Pancreas (tissue), 10 donors: ENCODE data around the gene DCTN1. TPM values are rescaled to one million over a fixed set of nuclear protein-coding genes. Genes with fewer than 3 reads are reported as not detected.

Experiments
- ATAC-seq, 4 donors: fragments of 200-7000 bp; cut with Tn5 transposase; one replicate each; pipeline versions ENCODE4 v1.8.0 to v1.9.1; 2020; ENCODE audit warnings: mild to moderate bottlenecking in 4 of 4, moderate library complexity in 4 of 4
- DNase-seq, 6 donors: peaks; one replicate each; pipeline ENCODE4 v3.0.0-alpha.2; 2020
- FAIRE-seq: peaks from 2 replicates; lab custom pipeline; 2012; peaks lifted over from hg19 to GRCh38; lab: Jason Lieb, UNC
- H3K27ac ChIP-seq, 4 donors: fragments of 200-600 bp; sonication (generic); 1 replicate in 3 of 4; 2 replicates in 1 of 4; pipeline versions ENCODE4 v1.5.0 to v1.8.0; 2020
- H3K27me3 ChIP-seq, 4 donors: fragments of 200-600 bp; one replicate each; pipeline ENCODE4 v1.8.0; 2021
- H3K36me3 ChIP-seq, 3 donors: fragments of 200-600 bp; sonication (generic) in 1 of 3; one replicate each; pipeline versions ENCODE4 v1.5.0 to v1.8.0; 2020 to 2021
- H3K4me1 ChIP-seq, 3 donors: fragments of 200-600 bp; one replicate each; pipeline ENCODE4 v1.8.0; 2021
- H3K4me3 ChIP-seq, 4 donors: fragments of 200-600 bp; sonication (generic) in 2 of 4; one replicate each; pipeline versions ENCODE4 v1.5.0 to v1.8.0; 2020 to 2021
- H3K9me3 ChIP-seq, 4 donors: fragments of 200-600 bp; one replicate each; pipeline ENCODE4 v1.8.0; 2021
- CTCF ChIP-seq, 4 donors: fragments of 200-600 bp; sonication (generic) in 3 of 4; IDR thresholded peaks; one replicate each; pipeline versions ENCODE4 v1.5.0 to v1.8.0; 2021; ENCODE audit warnings: antibody characterized with exemption in 4 of 4
- WGBS, 2 donors: extraction: QIAGEN DNeasy Blood & Tissue Kit; methylation state at CpG; one replicate each; pipeline ENCODE4 v1.1.7; 2013; 5-methylcytosine and 5-hydroxymethylcytosine counted together
- intact Hi-C, 3 donors: fragments of 100-400 bp; cut with DNase I; formaldehyde crosslinking; loops; one replicate each; pipeline versions ENCODE4 v1.11.1 to v1.14.2; 2022
- polyA plus RNA-seq, 2 donors: library from polyadenylated mRNA; stranded (reverse); fragments of 200-250 nt; gene quantifications; one replicate each; pipeline ENCODE4 v1.2.3, GENCODE V29; 2013
- total RNA-seq, 6 donors: library from RNA; stranded (reverse); fragmentation: NEBNext Ultra II Directional in 4 of 6; extraction: Animal tissue kit (Norgen Biotek cat#: 25700) in 4 of 6; gene quantifications; one replicate each; pipeline versions ENCODE4 v1.2.1 to v1.2.4, GENCODE V29; 2021 to 2023
- donor health status: healthy with polysubstance abuse.
- donor health status: DM: no; HTN: no; CAD: no; lungs with moderate emphysema.
- donor health status: DM: no; HTN: no; CAD: no.
- donor health status: control.
- donor health status: control.
- donor health status: Bipolar disorder and iron deficiency.
- donor health status: DM: yes; HTN: yes; CAD: no.
- donor health status: DM: no; HTN: no; CAD: no.
- donor health status: DM: no; HTN: no; CAD: no.
- donor health status: DM: yes; HTN: yes; CAD: no.

The DCTN1 gene
- total and polyA plus RNA-seq, 8 donors = 37.7 to 84.7 (median 51.3) TPM

DNA sequence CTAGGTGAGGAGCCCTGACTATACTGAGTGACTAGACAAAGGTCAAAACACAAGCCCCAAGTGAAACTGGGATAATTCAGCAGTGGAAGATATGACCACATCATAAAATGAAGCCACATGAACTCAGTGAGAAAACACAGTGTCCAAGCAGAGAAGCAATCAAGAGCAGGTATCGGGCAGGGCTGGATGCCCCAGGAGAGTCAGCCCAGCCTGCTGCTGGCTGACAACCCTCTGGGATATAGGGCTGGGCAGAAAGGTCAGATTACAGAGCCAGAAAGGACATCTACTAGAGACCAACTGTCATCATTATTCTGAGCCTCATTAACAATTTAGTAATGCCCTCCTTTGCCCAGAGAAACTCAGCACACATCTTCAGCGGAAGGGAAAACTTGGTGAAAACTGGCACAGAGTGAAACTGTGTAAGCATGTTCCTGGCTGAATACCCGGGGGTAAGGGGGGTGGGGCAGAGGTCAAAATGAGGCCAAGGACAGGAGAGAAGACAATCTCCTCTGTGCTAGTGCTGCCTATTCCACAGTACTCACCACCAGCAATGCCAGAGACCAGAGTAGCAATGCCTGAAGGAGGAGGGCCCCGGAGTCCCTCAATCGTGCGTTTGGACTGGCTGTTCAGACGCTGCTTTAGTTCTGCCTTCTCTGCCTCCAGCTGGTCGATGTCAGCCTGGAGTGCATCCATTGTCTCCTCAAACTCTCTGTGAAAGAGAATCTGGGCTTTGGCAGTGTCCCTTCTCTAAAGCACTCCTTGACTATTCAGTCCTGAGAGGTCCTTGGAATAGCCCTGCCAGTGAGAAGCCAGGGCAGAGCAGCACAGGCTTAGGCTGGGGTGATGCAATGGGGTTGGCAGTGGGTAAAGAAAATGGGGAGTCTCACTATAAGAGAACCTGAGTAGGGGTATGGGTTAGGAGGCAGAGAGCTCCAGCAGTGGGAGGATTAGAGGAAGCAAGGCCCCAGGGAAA, 15.3 kb downstream of the DCTN1 start:
- H3K27ac ChIP-seq = no peak overlapping the region
- DNase-seq = no peak
- WGBS, 2 donors = 73 to 75% methylated on average over 8 of the region's 8 CpGs
- peak in 1 of 4 donors; percentile 28 for ATAC-seq
- no peak for TF ChIP-seq CTCF (IDR thresholded peaks at IDR 0.05)
- no peaks in the 10 kb centered on the region for H3K4me1 ChIP-seq
- peaks cover 11 to 95% (median 66%) of the 10 kb centered on the region in 3 donors for H3K36me3 ChIP-seq
- no peak for FAIRE-seq
- H3K27me3 ChIP-seq = no peaks in the 10 kb centered on the region
- intact Hi-C loops = no loop called here
- no peaks in the 10 kb centered on the region for H3K9me3 ChIP-seq
- no peak overlapping the region for H3K4me3 ChIP-seq

DNA sequence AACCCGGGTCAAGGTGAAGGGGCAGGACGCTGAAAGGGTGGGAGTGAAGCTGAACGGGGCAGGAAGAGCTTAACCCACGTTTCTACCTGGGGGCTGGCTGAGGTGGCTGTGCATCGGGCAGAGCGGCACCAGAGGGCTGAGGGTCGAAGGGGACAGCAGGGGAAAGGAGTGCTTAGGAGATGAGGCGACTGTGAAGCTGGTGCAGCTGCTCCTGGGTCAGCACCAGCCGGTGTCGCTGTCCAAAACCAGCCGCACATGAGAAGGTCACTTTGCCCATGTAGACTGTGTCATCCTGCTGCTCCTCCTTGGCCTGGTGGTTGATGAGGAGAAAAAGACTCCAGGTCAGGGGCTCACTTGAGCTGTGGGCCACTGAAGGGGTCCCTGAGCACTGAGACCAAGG, 18.8 kb downstream of the DCTN1 start:
- WGBS, 2 donors = 84 to 85% methylated on average over 10 to 11 of the region's 11 CpGs
- peaks cover 7 to 62% (median 35%) of the 10 kb centered on the region in 3 donors for H3K36me3 ChIP-seq
- FAIRE-seq = no peak

DNA sequence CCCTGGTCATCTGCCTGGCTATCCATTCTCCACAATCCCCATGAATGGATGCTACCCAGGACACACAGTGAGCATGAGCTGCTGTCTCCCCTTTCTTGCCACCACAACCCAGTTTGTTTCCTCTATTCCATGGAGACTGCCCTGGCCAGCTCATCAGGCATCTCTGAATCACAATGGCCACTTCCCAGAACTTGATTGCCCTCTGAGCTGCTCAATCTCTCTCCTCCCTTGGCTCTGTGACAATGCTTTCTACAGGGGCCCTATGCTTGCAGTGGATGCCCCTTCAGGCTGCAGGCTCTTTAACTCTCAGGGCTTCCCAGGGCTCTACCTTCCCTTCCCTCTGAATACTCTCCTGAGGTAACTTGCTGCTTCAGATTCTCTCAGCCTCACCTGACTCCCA, 22.5 kb downstream of the DCTN1 start:
- FAIRE-seq (no peak), DNase-seq (no peak), ATAC-seq (no peak)

More for the DNA sequence above, 18.8 kb downstream of the DCTN1 start:
- intact Hi-C loops = no loop called here
- no peak for TF ChIP-seq CTCF (IDR thresholded peaks at IDR 0.05)
- no peaks in the 10 kb centered on the region for H3K27me3 ChIP-seq
- DNase-seq (no peak), ATAC-seq (no peak)
- H3K9me3 ChIP-seq = no peaks in the 10 kb centered on the region
- no peak overlapping the region for H3K4me3 ChIP-seq
- H3K27ac ChIP-seq = no peak overlapping the region
- no peaks in the 10 kb centered on the region for H3K4me1 ChIP-seq

DNA sequence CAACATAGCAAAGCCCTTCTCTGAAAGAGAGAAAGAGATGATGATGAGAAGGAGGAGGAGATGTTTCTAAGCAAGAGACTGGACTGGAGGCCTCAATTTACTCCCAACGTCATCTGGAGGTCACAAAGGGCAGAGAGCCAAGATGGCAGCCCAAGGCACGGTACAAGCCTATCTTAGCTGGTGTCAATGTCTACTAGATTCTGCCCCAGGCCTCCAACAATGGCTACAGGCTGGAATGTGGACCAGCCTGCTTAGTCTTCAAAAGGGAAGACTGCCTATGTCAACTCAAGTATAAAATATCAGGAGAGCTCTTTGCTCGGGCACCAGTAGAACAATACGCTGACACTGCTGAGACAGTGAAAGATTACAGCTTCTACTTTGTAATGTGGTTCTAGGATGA, 30.2 kb downstream of the DCTN1 start:
- no peak for TF ChIP-seq CTCF (IDR thresholded peaks at IDR 0.05)
- Histone ChIP-seq H3K27me3 (no peaks in the 10 kb centered on the region), H3K36me3 (no peaks in the 10 kb centered on the region), H3K4me1 (no peaks in the 10 kb centered on the region), H3K4me3 (no peak overlapping the region), H3K27ac (no peak overlapping the region), H3K9me3 (no peaks in the 10 kb centered on the region)
- DNase-seq (no peak), ATAC-seq (no peak), FAIRE-seq (no peak)
- 81 to 91% methylated on average over 4 of the region's 4 CpGs for WGBS, 2 donors
- intact Hi-C loops = no loop called here

More for the DNA sequence above, 22.5 kb downstream of the DCTN1 start:
- H3K9me3 ChIP-seq = no peaks in the 10 kb centered on the region
- no peak overlapping the region for H3K27ac ChIP-seq
- TF ChIP-seq CTCF (IDR thresholded peaks at IDR 0.05) = no peak
- H3K4me1 ChIP-seq = no peaks in the 10 kb centered on the region
- no peak overlapping the region for H3K4me3 ChIP-seq
- no peaks in the 10 kb centered on the region for H3K27me3 ChIP-seq
- intact Hi-C loops = no loop called here
- peaks cover 0 to 25% (median 15%) of the 10 kb centered on the region in 3 donors for H3K36me3 ChIP-seq

- FAIRE-seq (no peak), DNase-seq (no peak), ATAC-seq (no peak)
- H3K36me3 ChIP-seq = no peaks in the 10 kb centered on the region
- no peaks in the 10 kb centered on the region for H3K27me3 ChIP-seq
- WGBS, 2 donors = 89 to 92% methylated on average over 3 of the region's 3 CpGs
- H3K4me3 ChIP-seq = no peak overlapping the region
- intact Hi-C loops = no loop called here
- no peaks in the 10 kb centered on the region for H3K9me3 ChIP-seq
- H3K4me1 ChIP-seq = no peaks in the 10 kb centered on the region
- TF ChIP-seq CTCF (IDR thresholded peaks at IDR 0.05) = no peak
- no peak overlapping the region for H3K27ac ChIP-seq
Measured at GRCh38 chr2:74347742-74348141, 32.4 kb downstream of the DCTN1 start.
